H9 (cell line): ENCODE data around the gene BAIAP2. TPM values are rescaled to one million over a fixed set of nuclear protein-coding genes. Genes with fewer than 3 reads are reported as not detected.
A peak's percentile ranks its signal among the peaks of the same experiment; 100 is the strongest.

ENCODE experiments used
- DNase-seq: peaks from one replicate; pipeline ENCODE4 v3.0.0-alpha.2; 2017
- H2AFZ ChIP-seq: one replicate; pipeline ENCODE4 v1.6.1; 2013; ENCODE audit warnings: mild to moderate bottlenecking, low read length, control low read depth, moderate library complexity
- H2AK5ac ChIP-seq: 2 replicates; pipeline ENCODE4 v1.6.1; 2013; ENCODE audit warnings: low read length, control low read depth, mixed read lengths; ENCODE audit not compliant: insufficient read length
- H2BK120ac ChIP-seq: one replicate; pipeline ENCODE4 v1.6.1; 2013; ENCODE audit warnings: low read depth, mild to moderate bottlenecking, low read length, control low read depth, inconsistent platforms; ENCODE audit not compliant: poor library complexity, severe bottlenecking
- H2BK12ac ChIP-seq: 2 replicates; pipeline ENCODE4 v1.6.1; 2013; ENCODE audit warnings: low read length, control low read depth, mixed read lengths, low read depth; ENCODE audit not compliant: insufficient read length
- H2BK15ac ChIP-seq: 2 replicates; pipeline ENCODE4 v1.6.1; 2013; ENCODE audit warnings: low read depth, low read length, control low read depth
- H2BK20ac ChIP-seq: one replicate; pipeline ENCODE4 v1.6.1; 2013; ENCODE audit warnings: low read depth, mild to moderate bottlenecking, low read length, control low read depth, inconsistent platforms; ENCODE audit not compliant: poor library complexity, severe bottlenecking
- H2BK5ac ChIP-seq: 2 replicates; pipeline ENCODE4 v1.6.1; 2013; ENCODE audit warnings: low read length, control low read depth, mixed read lengths; ENCODE audit not compliant: insufficient read length
- H3K14ac ChIP-seq: 2 replicates; pipeline ENCODE4 v1.6.1; 2013; ENCODE audit warnings: low read length, control low read depth; ENCODE audit not compliant: insufficient read depth
- H3K18ac ChIP-seq: 2 replicates; pipeline ENCODE4 v1.6.1; 2013; ENCODE audit warnings: low read depth, mild to moderate bottlenecking, mixed read lengths, low read length, control low read depth; ENCODE audit not compliant: insufficient read length
- H3K23ac ChIP-seq: 2 replicates; pipeline ENCODE4 v1.6.1; 2013; ENCODE audit warnings: low read length, control low read depth, mixed read lengths, low read depth; ENCODE audit not compliant: insufficient read length
- H3K23me2 ChIP-seq: 2 replicates; pipeline ENCODE4 v1.6.1; 2013; ENCODE audit warnings: low read depth, mild to moderate bottlenecking, mixed read lengths, low read length, control low read depth; ENCODE audit not compliant: insufficient read length, poor library complexity, severe bottlenecking
- H3K27ac ChIP-seq: 2 replicates; pipeline ENCODE4 v1.5.1; 2013; ENCODE audit warnings: low read length, control low read depth, mixed read lengths, low read depth; ENCODE audit not compliant: insufficient read length
- H3K27me3 ChIP-seq: 2 replicates; pipeline ENCODE4 v1.6.1; 2013; ENCODE audit warnings: low read length, control low read depth, inconsistent platforms; ENCODE audit not compliant: insufficient read depth
- H3K4ac ChIP-seq: 2 replicates; pipeline ENCODE4 v1.6.1; 2013; ENCODE audit warnings: low read depth, mild to moderate bottlenecking, control low read depth, inconsistent platforms, low read length, moderate library complexity
- H3K4me1 ChIP-seq: 2 replicates; pipeline ENCODE4 v1.6.1; 2013; ENCODE audit warnings: low read length, control low read depth, inconsistent platforms; ENCODE audit not compliant: insufficient read depth
- H3K4me2 ChIP-seq: 2 replicates; pipeline ENCODE4 v1.6.1; 2013; ENCODE audit warnings: low read length, control low read depth, mixed read lengths; ENCODE audit not compliant: insufficient read length, insufficient read depth
- H3K56ac ChIP-seq: 2 replicates; pipeline ENCODE4 v1.6.1; 2013; ENCODE audit warnings: low read depth, mild to moderate bottlenecking, mixed read lengths, low read length, control low read depth; ENCODE audit not compliant: insufficient read length
- H3K79me1 ChIP-seq: 2 replicates; pipeline ENCODE4 v1.6.1; 2013; ENCODE audit warnings: low read depth, mild to moderate bottlenecking, moderate library complexity, low read length, control low read depth, inconsistent platforms; ENCODE audit not compliant: insufficient read depth, poor library complexity, severe bottlenecking
- H3K79me2 ChIP-seq: 2 replicates; pipeline ENCODE4 v1.6.1; 2013; ENCODE audit warnings: low read length, control low read depth, inconsistent platforms; ENCODE audit not compliant: insufficient read depth
- H3K9ac ChIP-seq: 2 replicates; pipeline ENCODE4 v1.6.1; 2013; ENCODE audit warnings: low read length, control low read depth, mixed read lengths; ENCODE audit not compliant: insufficient read length; ENCODE audit errors: extremely low read depth
- H3K9me3 ChIP-seq: one replicate; pipeline ENCODE4 v1.6.1; 2013; ENCODE audit warnings: low read depth, low read length, inconsistent platforms; ENCODE audit not compliant: control insufficient read depth
- H3T11ph ChIP-seq: one replicate; pipeline ENCODE4 v1.6.1; 2013; ENCODE audit warnings: mild to moderate bottlenecking, low read length, control low read depth, inconsistent platforms
- H4K20me1 ChIP-seq: one replicate; pipeline ENCODE4 v1.6.1; 2013; ENCODE audit not compliant: control insufficient read depth, insufficient read length, insufficient read depth
- H4K5ac ChIP-seq: 2 replicates; pipeline ENCODE4 v1.6.1; 2013; ENCODE audit warnings: low read depth, mild to moderate bottlenecking, mixed read lengths, low read length, control low read depth; ENCODE audit not compliant: insufficient read length
- H4K8ac ChIP-seq: replicated peaks from 2 replicates; pipeline ENCODE4 v1.6.1; 2013; ENCODE audit warnings: low read length, control low read depth, mixed read lengths, low read depth; ENCODE audit not compliant: insufficient read length
- H4K91ac ChIP-seq: 2 replicates; pipeline ENCODE4 v1.6.1; 2013; ENCODE audit warnings: low read depth, mild to moderate bottlenecking, moderate library complexity, mixed read lengths, low read length, control low read depth; ENCODE audit not compliant: insufficient read length
- H3K27ac Mint-ChIP-seq, 3 experiments: 2 replicates in 2 of 3; 3 replicates in 1 of 3; pipeline ENCODE4 v1.8.0; 2020 to 2021; ENCODE audit warnings: mixed read lengths in 3 of 3, mild to moderate bottlenecking in 1 of 3, moderate library complexity in 1 of 3
- H3K27me3 Mint-ChIP-seq: 2 replicates; pipeline ENCODE4 v1.8.0; 2021; ENCODE audit warnings: low read depth, mild to moderate bottlenecking, moderate library complexity, mixed read lengths
- H3K36me3 Mint-ChIP-seq, 3 experiments: 2 replicates in 2 of 3; 3 replicates in 1 of 3; pipeline ENCODE4 v1.8.0; 2020 to 2021; ENCODE audit warnings: low read depth in 3 of 3, mixed read lengths in 3 of 3; ENCODE audit not compliant: insufficient read depth in 1 of 3
- H3K4me1 Mint-ChIP-seq, 2 experiments: 2 replicates each; pipeline ENCODE4 v1.8.0; 2020; ENCODE audit warnings: mixed read lengths in 2 of 2
- H3K4me3 Mint-ChIP-seq, 2 experiments: 2 replicates in 1 of 2; 3 replicates in 1 of 2; pipeline ENCODE4 v1.8.0; 2020 to 2021; ENCODE audit warnings: mild to moderate bottlenecking in 2 of 2, mixed read lengths in 2 of 2, moderate library complexity in 1 of 2
- H3K9me3 Mint-ChIP-seq, 2 experiments: 2 replicates in 1 of 2; 3 replicates in 1 of 2; pipeline ENCODE4 v1.8.0; 2020; ENCODE audit warnings: mild to moderate bottlenecking in 2 of 2, mixed read lengths in 2 of 2, moderate library complexity in 1 of 2
- WGBS: extraction: QIAGEN DNeasy Blood & Tissue Kit; methylation state at CpG from one replicate; pipeline ENCODE4 v1.1.7; 2013; ENCODE audit warnings: missing lambda C conversion rate, low lambda C conversion rate, mixed read lengths; ENCODE audit not compliant: insufficient read length; ENCODE audit errors: extremely low coverage; 5-methylcytosine and 5-hydroxymethylcytosine counted together
- total RNA-seq: library from RNA; stranded (reverse); gene quantifications from 2 replicates; pipeline ENCODE4 v1.2.1, GENCODE V29; 2021
- TF ChIP-seq, protein P1 (sequence below): fragments of 200-600 bp; sonication (generic); conservative IDR thresholded peaks from 3 replicates; pipeline ENCODE4 v1.8.0; 2021; ENCODE audit warnings: antibody characterized with exemption, mild to moderate bottlenecking

The BAIAP2 gene
- total RNA-seq, 1 experiment from 2014 or later = 27.8 TPM

DNA sequence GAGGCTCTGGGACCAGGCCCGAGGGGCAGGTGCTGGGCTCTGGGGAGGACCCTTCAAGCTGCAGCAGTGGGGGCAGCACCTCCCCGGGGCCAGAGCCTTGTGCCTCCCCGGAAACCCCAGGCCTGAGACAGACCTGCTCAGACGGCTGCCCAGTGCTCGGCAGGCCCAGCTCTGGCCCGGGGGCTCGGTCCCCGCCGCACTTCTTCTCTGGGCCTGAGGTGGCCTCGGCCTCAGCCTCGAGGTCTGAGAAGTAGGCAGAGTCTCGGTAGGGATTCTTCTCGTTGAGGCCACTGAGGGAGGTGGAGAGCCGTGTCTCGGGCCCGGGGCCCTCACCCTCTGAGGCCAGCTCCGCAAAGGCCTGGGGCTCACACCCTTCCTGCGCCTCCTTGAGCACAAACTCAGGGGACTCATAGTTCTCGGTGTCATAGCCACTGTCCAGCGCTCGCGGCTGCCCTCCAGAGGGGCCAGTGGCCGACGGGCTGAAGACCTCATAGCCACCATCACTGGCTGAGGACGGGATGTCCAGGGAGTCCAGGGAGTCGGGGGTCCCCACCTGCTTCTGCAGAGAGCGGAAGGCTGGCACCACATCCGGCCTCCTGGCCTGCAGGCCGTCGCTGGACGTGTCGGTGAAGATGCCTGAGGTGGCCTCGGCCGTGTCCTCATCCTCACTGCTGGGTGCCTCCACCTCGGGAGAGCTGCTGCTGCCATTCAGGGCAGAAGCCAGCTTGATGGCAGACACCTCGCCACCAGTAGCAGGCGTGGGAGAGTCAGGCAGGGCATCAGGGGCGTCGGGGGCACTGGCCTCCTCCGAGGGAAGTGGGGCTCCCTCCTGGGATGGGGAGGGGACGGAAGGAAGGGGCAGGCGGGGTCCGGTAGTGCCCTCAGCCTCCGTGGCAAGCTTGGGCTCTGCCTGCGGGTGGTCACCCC is 86.0 kb downstream of the BAIAP2 start:
- H2BK20ac ChIP-seq = no peak overlapping the region
- no peak overlapping the region for H2BK5ac ChIP-seq
- H3K4me1 ChIP-seq = no peaks in the 10 kb centered on the region
- no peak overlapping the region for H3K23ac ChIP-seq
- no peaks in the 10 kb centered on the region for H3K23me2 ChIP-seq
- H2BK120ac ChIP-seq = no peak overlapping the region
- no peaks in the 10 kb centered on the region for H3K79me1 ChIP-seq
- H3K9me3 Mint-ChIP-seq = no peaks in the 10 kb centered on the region
- no peaks in the 10 kb centered on the region for H3K27me3 ChIP-seq
- no peaks in the 10 kb centered on the region for H3K9me3 ChIP-seq
- no peak overlapping the region for H3K27ac ChIP-seq
- TF ChIP-seq, protein P1, sequence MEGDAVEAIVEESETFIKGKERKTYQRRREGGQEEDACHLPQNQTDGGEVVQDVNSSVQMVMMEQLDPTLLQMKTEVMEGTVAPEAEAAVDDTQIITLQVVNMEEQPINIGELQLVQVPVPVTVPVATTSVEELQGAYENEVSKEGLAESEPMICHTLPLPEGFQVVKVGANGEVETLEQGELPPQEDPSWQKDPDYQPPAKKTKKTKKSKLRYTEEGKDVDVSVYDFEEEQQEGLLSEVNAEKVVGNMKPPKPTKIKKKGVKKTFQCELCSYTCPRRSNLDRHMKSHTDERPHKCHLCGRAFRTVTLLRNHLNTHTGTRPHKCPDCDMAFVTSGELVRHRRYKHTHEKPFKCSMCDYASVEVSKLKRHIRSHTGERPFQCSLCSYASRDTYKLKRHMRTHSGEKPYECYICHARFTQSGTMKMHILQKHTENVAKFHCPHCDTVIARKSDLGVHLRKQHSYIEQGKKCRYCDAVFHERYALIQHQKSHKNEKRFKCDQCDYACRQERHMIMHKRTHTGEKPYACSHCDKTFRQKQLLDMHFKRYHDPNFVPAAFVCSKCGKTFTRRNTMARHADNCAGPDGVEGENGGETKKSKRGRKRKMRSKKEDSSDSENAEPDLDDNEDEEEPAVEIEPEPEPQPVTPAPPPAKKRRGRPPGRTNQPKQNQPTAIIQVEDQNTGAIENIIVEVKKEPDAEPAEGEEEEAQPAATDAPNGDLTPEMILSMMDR = no peak
- H4K91ac ChIP-seq = peak overlapping the region; percentile 70
- H3K4ac ChIP-seq = no peak overlapping the region
- no peak overlapping the region for H2BK12ac ChIP-seq
- no peak overlapping the region; a peak in 1 of 7 replicates for H3K27ac Mint-ChIP-seq
- H3K4me1 Mint-ChIP-seq = peaks cover 5 to 8% of the 10 kb centered on the region in 2 experiments
- no peak overlapping the region for H4K8ac ChIP-seq
- WGBS = no CpG with 5 or more reads among the region's 45 CpGs
- H2AFZ ChIP-seq = no peak overlapping the region
- no peak overlapping the region for H3K56ac ChIP-seq
- no peaks in the 10 kb centered on the region; a peak in 1 of 7 replicates for H3K36me3 Mint-ChIP-seq
- H3K27me3 Mint-ChIP-seq = no peaks in the 10 kb centered on the region; the same call in 1 of the 2 replicates
- no peaks in the 10 kb centered on the region for H4K20me1 ChIP-seq
- DNase-seq = no peak
- no peak overlapping the region for H4K5ac ChIP-seq
- no peak overlapping the region for H2BK15ac ChIP-seq
- H3K4me2 ChIP-seq = no peak overlapping the region
- H2AK5ac ChIP-seq = no peak overlapping the region
- no peak overlapping the region for H3K9ac ChIP-seq
- H3K79me2 ChIP-seq = no peaks in the 10 kb centered on the region
- no peak overlapping the region for H3K4me3 Mint-ChIP-seq
- no peak overlapping the region for H3T11ph ChIP-seq
- H3K14ac ChIP-seq = no peak overlapping the region
- H3K18ac ChIP-seq = no peak overlapping the region
